Cardiac fibroblast (primary cell): ENCODE results near the gene ZNF91.

Experiments used
- DNase-seq, 2 donors: peaks; one replicate each; pipeline versions ENCODE4 v3.0.0 to v3.0.0-alpha.2; 2010; ENCODE audit warnings: low read depth in 2 of 2
- H3K4me3 ChIP-seq, 2 donors: replicated peaks in 1 of 2; 1 replicate in 1 of 2; 2 replicates in 1 of 2; pipeline ENCODE4 v1.5.1; 2011; ENCODE audit warnings: low read depth in 2 of 2, low read length in 2 of 2, mild to moderate bottlenecking in 2 of 2, moderate library complexity in 1 of 2
- TF ChIP-seq, protein P1 (sequence below): IDR thresholded peaks from one replicate; pipeline ENCODE4 v1.5.1; 2011; ENCODE audit warnings: low read depth, mild to moderate bottlenecking, low read length, inconsistent platforms

The ZNF91 gene

DNA sequence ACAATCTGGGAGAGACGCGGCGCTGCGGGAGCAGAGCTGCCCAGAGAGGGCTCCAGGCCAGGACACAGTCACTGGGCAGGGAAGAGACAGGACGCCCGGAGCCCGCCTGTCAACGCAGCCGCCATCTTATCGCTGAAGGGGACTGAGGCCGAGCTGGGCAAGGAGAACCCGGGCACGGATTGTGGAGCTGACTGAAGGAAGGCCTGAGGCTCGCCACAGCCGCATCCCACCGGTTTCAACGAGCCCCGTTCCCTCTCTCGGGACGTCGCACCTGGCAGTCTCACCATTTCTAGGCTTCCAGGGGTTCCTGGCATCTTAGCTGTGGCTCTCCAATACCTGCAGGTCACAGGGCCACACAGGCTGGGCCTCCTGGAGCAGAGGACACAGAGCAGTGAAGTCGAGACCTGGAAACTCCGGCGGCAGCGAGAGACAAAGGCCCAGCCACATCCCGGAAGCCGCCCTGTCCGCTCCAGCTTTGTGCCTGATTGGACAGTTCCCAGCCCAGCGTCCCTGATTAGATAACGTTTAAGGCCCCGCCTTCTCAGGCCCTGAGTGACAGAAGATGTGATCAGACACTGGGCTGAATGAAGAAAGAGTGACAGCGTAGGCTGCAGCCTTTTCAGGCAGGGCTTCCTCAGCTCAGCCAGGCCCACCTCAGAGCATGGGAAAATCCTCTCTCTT lies at the start of gene ZNF91:
ZNF91 (minus strand) TSS at position 431 of the 681 bp plus-strand sequence; CDS start at position 314, 117 bp downstream.
- peak; percentile 96 to 97 for DNase-seq
- TF ChIP-seq, protein P1, sequence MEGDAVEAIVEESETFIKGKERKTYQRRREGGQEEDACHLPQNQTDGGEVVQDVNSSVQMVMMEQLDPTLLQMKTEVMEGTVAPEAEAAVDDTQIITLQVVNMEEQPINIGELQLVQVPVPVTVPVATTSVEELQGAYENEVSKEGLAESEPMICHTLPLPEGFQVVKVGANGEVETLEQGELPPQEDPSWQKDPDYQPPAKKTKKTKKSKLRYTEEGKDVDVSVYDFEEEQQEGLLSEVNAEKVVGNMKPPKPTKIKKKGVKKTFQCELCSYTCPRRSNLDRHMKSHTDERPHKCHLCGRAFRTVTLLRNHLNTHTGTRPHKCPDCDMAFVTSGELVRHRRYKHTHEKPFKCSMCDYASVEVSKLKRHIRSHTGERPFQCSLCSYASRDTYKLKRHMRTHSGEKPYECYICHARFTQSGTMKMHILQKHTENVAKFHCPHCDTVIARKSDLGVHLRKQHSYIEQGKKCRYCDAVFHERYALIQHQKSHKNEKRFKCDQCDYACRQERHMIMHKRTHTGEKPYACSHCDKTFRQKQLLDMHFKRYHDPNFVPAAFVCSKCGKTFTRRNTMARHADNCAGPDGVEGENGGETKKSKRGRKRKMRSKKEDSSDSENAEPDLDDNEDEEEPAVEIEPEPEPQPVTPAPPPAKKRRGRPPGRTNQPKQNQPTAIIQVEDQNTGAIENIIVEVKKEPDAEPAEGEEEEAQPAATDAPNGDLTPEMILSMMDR: no peak
- peak within 1 kb of the TSS; percentile 79 to 96 for H3K4me3 ChIP-seq

DNA sequence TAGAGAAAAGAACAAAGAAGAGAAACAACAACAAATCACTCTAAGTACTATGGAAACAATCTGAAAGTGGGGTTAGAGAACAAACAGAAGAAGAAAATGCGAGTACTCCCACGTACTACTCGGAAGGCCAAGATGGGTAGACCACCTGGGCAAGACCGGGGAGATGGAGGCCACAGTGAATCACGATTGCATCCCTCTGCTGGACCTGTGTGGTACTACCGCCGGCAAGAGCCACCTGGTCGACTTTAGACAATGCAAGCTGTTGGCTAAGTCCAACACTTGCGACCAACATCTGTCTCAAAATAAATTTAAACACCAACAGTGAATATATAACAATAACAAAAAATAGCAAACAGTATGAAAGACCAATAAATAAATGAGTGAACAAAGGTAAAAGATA lies 45.5 kb upstream of the ZNF91 start:
- no peak for DNase-seq
- TF ChIP-seq, protein P1: peak; percentile 41

GRCh38 chr19:23440207-23440606 lies 44.9 kb upstream of the ZNF91 start:
- no peak overlapping the region for H3K4me3 ChIP-seq
- TF ChIP-seq, protein P1: peak; percentile 30
- no peak for DNase-seq

More for the DNA sequence above, 45.5 kb upstream of the ZNF91 start:
- H3K4me3 ChIP-seq: no peak overlapping the region

- H3K4me3 ChIP-seq: no peak overlapping the region
- no peak for DNase-seq
- TF ChIP-seq, protein P1: peak; percentile 49
Measured at GRCh38 chr19:23439623-23440022, 44.4 kb upstream of the ZNF91 start.

- TF ChIP-seq, protein P1: no peak
- H3K4me3 ChIP-seq: no peak overlapping the region
- DNase-seq: no peak
Measured at GRCh38 chr19:23437901-23438300, 42.6 kb upstream of the ZNF91 start.

DNA sequence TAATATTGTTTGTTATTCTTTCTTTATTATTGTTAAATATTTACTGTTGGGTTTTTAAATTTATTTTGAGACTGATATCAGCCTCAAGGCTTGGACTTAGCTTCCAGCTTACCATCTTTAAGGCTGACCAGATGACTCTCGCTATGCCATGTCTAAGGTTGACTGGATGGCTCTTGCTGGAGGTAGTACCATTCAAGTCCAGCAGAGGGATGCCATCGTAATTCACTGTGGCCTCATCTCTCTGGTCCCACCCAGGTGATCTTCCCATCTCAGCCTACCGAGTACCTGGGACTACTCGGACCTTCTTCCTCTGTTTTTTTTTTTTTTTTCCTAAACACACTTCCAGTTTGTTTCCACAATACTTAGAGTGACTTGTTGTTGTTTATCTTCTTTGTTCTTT lies 41.7 kb upstream of the ZNF91 start:
- TF ChIP-seq, protein P1: peak; percentile 37
- no peak for DNase-seq

GRCh38 chr19:23436318-23436717 lies 41.0 kb upstream of the ZNF91 start:
- no peak for DNase-seq
- TF ChIP-seq, protein P1: peak; percentile 35
- H3K4me3 ChIP-seq: no peak overlapping the region

More for the DNA sequence above, 41.7 kb upstream of the ZNF91 start:
- no peak overlapping the region for H3K4me3 ChIP-seq
